K562 (cell line): ENCODE data around the gene CD74. TPM values are rescaled to one million over a fixed set of nuclear protein-coding genes. Genes with fewer than 3 reads are reported as not detected.

Experiments
- BACH1 ChIP-seq: fragments of 200-800 bp; sonication (Bioruptor generic); IDR thresholded peaks from 2 replicates; pipeline ENCODE4 v1.6.1; 2016; ENCODE audit warnings: missing genetic modification characterization, missing compliant biosample characterization
- CAMTA2 ChIP-seq: fragments of 250-450 bp; sonication (Bioruptor Pico); conservative IDR thresholded peaks from 2 replicates; pipeline ENCODE4 v1.5.1; 2022
- CSDE1 ChIP-seq, 2 experiments: fragments of 450-650 bp; IDR thresholded peaks; 2 replicates each; pipeline ENCODE4 v1.6.1; 2016; ENCODE audit warnings: mild to moderate bottlenecking in 1 of 2
- FOS ChIP-seq: IDR thresholded peaks from 3 replicates; pipeline ENCODE4 v1.6.1; 2011; ENCODE audit not compliant: insufficient read length; ENCODE audit errors: extremely low read depth
- GTF2F1 ChIP-seq: IDR thresholded peaks from 2 replicates; pipeline ENCODE4 v1.6.1; 2011; ENCODE audit warnings: low read depth, low read length, improper control_type of control experiment
- HDAC6 ChIP-seq: IDR thresholded peaks from 2 replicates; pipeline ENCODE4 v1.6.1; 2012; ENCODE audit warnings: low read depth, mild to moderate bottlenecking, control low read depth, inconsistent platforms, low read length, moderate library complexity
- HMGN3 ChIP-seq: IDR thresholded peaks from 2 replicates; pipeline ENCODE4 v1.6.1; 2011; ENCODE audit warnings: borderline replicate concordance, low read depth, mild to moderate bottlenecking, mixed read lengths, low read length; ENCODE audit not compliant: insufficient read length; ENCODE audit errors: extremely low read depth
- HSF4 ChIP-seq: fragments of 250-450 bp; sonication (Bioruptor Pico); IDR thresholded peaks from 2 replicates; pipeline ENCODE4 v2.1.2; 2022; ENCODE audit warnings: mild to moderate bottlenecking, moderate library complexity, borderline replicate concordance
- MEF2A ChIP-seq: IDR thresholded peaks from 2 replicates; pipeline ENCODE4 v1.6.1; 2011; ENCODE audit warnings: low read depth, mild to moderate bottlenecking, low read length, moderate library complexity; ENCODE audit not compliant: control insufficient read depth
- RBM17 ChIP-seq: fragments of 200-400 bp; formaldehyde crosslinking; IDR thresholded peaks from 2 replicates; pipeline ENCODE4 v1.6.1; 2017; ENCODE audit warnings: low read depth, mild to moderate bottlenecking, low read length, borderline replicate concordance
- RFX7 ChIP-seq: fragments of 250-450 bp; sonication (Bioruptor Pico); IDR thresholded peaks from 2 replicates; pipeline ENCODE4 v1.5.1; 2021; ENCODE audit warnings: mild to moderate bottlenecking
- SAP30 ChIP-seq: fragments of 200-600 bp; sonication (generic); IDR thresholded peaks from 2 replicates; pipeline ENCODE4 v1.6.1; 2012; ENCODE audit warnings: borderline replicate concordance, low read depth, mild to moderate bottlenecking, moderate library complexity, low read length, control low read depth, inconsistent platforms; ENCODE audit not compliant: insufficient read depth, poor library complexity, severe bottlenecking
- SMAD2 ChIP-seq: fragments of 150-350 bp; IDR thresholded peaks from 2 replicates; pipeline ENCODE4 v1.6.1; 2014; ENCODE audit warnings: low read depth, mild to moderate bottlenecking, low read length
- SREBF1 ChIP-seq: fragments of 150-350 bp; IDR thresholded peaks from 2 replicates; pipeline ENCODE4 v1.6.1; 2014; ENCODE audit warnings: antibody characterized with exemption, low read depth, low read length, borderline replicate concordance
- ZC3H4 ChIP-seq: sonication (generic); formaldehyde crosslinking; IDR thresholded peaks from 2 replicates; pipeline ENCODE4 v1.9.0; 2021; ENCODE audit warnings: missing genetic modification reagents, borderline replicate concordance
- ZNF175 ChIP-seq: fragments of 200-800 bp; sonication (Bioruptor generic); IDR thresholded peaks from 2 replicates; pipeline ENCODE4 v1.6.1; 2016; ENCODE audit warnings: low read depth, mild to moderate bottlenecking, missing genetic modification characterization, missing compliant biosample characterization
- ZNF696 ChIP-seq: fragments of 250-450 bp; sonication (Bioruptor Pico); conservative IDR thresholded peaks from 2 replicates; pipeline ENCODE4 v1.4.0; 2020; ENCODE audit warnings: mild to moderate bottlenecking, moderate library complexity
- polyA plus RNA-seq, 8 experiments: library from polyadenylated mRNA; depleted of rRNA in 4 of 8; stranded (reverse) in 5 of 8; unstranded in 3 of 8; fragments of >200 nt; fragmentation: Nextera tagmentation in 2 of 8; fragmentation: Illumina TruSeq in 1 of 8; extraction: Ambion mirVana in 2 of 8; extraction: Trizol in 1 of 8; gene quantifications; 2 replicates each; pipeline versions ENCODE4 v1.2.1 to v1.2.3, GENCODE V29; 2011 to 2014; ENCODE audit warnings: inconsistent platforms in 1 of 8, missing spikeins in 1 of 8
- total RNA-seq, 7 experiments: library from RNA; depleted of rRNA in 6 of 7; stranded (reverse); fragments of >200 nt in 6 of 7; fragmentation: Illumina TruSeq in 2 of 7; extraction: Trizol in 2 of 7; gene quantifications; 2 replicates each; pipeline versions ENCODE4 v1.2.1 to v1.2.3, GENCODE V29; 2011 to 2021; ENCODE audit warnings: low replicate concordance in 1 of 7
- TF ChIP-seq, protein P1 (sequence below): fragments of 250-450 bp; sonication (Bioruptor Pico); IDR thresholded peaks from 2 replicates; pipeline ENCODE4 v1.4.0; 2020; ENCODE audit warnings: mild to moderate bottlenecking, moderate library complexity
- TF ChIP-seq, protein P2 (sequence below), 3 experiments: fragments of 200-800 bp in 1 of 3; sonication (Bioruptor generic) in 1 of 3; sonication (generic) in 1 of 3; formaldehyde crosslinking in 1 of 3; IDR thresholded peaks; 2 replicates each; pipeline versions ENCODE4 v1.6.1 to v1.8.0; 2016 to 2022; ENCODE audit warnings: mild to moderate bottlenecking in 2 of 3, missing compliant biosample characterization in 2 of 3, missing genetic modification characterization in 2 of 3, missing genetic modification reagents in 1 of 3
- TF ChIP-seq, protein P3 (sequence below): fragments of 450-650 bp; IDR thresholded peaks from 2 replicates; pipeline ENCODE4 v1.6.1; 2016; ENCODE audit warnings: antibody characterized with exemption
- TF ChIP-seq, protein P4 (sequence below): fragments of 450-650 bp; IDR thresholded peaks from 2 replicates; pipeline ENCODE4 v1.6.1; 2017; ENCODE audit warnings: antibody characterized with exemption

Gene CD74
- total and polyA plus RNA-seq, 9 of the 15 experiments (the other 6 are each of a cell fraction or from before 2014, with no cell fraction given), result 0.07 to 4.8 (median 0.32) TPM

DNA sequence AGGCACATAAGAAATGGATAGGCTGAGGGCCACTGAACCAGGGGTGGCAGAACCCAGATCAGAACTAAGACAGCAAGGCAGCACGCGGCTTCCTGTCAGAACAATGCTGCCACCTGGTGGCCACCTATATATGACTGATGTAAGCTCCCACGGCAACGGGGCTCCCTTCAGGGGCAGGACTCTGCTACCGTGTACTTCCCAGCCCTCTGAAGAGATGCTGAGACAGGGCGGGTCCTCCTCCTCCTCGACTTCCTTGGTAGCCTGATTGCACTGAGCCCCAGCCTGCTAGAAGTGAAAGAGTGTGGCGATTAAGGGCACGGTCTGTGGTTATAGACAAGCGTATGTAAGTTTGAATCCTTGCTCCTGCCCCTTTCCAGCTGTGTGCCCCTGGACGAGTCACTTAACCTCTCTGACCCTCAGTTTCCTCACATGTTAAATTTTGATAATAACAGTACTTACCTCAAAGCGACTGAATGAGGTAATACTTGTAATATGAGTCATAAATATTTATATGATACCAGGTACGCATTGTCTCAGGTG lies 23.5 kb upstream of the CD74 start (continued):
- TF ChIP-seq, protein P1, sequence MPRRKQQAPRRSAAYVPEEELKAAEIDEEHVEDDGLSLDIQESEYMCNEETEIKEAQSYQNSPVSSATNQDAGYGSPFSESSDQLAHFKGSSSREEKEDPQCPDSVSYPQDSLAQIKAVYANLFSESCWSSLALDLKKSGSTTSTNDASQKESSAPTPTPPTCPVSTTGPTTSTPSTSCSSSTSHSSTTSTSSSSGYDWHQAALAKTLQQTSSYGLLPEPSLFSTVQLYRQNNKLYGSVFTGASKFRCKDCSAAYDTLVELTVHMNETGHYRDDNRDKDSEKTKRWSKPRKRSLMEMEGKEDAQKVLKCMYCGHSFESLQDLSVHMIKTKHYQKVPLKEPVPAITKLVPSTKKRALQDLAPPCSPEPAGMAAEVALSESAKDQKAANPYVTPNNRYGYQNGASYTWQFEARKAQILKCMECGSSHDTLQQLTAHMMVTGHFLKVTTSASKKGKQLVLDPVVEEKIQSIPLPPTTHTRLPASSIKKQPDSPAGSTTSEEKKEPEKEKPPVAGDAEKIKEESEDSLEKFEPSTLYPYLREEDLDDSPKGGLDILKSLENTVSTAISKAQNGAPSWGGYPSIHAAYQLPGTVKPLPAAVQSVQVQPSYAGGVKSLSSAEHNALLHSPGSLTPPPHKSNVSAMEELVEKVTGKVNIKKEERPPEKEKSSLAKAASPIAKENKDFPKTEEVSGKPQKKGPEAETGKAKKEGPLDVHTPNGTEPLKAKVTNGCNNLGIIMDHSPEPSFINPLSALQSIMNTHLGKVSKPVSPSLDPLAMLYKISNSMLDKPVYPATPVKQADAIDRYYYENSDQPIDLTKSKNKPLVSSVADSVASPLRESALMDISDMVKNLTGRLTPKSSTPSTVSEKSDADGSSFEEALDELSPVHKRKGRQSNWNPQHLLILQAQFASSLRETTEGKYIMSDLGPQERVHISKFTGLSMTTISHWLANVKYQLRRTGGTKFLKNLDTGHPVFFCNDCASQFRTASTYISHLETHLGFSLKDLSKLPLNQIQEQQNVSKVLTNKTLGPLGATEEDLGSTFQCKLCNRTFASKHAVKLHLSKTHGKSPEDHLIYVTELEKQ (CRISPR knock-in tag), result no peak
- TF ChIP-seq FOS (no peak), HMGN3 (no peak), ZC3H4 (CRISPR knock-in tag) (no peak), CAMTA2 (CRISPR knock-in tag) (no peak), RFX7 (no peak), ZNF175 (no peak), BACH1 (tag) (no peak), HDAC6 (no peak), ZNF696 (CRISPR knock-in tag) (no peak), MEF2A (no peak), RBM17 (no peak), GTF2F1 (no peak), SMAD2 (no peak), SREBF1 (no peak), CSDE1 (IDR thresholded peaks at IDR 0.05) (no peak), HSF4 (CRISPR knock-in tag) (no peak), SAP30 (no peak)
- TF ChIP-seq, protein P2, sequence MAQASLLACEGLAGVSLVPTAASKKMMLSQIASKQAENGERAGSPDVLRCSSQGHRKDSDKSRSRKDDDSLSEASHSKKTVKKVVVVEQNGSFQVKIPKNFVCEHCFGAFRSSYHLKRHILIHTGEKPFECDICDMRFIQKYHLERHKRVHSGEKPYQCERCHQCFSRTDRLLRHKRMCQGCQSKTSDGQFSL (CRISPR knock-in tag; IDR thresholded peaks at IDR 0.05), result no peak
- TF ChIP-seq, protein P2 (tag; IDR thresholded peaks at IDR 0.05), result no peak
- TF ChIP-seq, protein P3, sequence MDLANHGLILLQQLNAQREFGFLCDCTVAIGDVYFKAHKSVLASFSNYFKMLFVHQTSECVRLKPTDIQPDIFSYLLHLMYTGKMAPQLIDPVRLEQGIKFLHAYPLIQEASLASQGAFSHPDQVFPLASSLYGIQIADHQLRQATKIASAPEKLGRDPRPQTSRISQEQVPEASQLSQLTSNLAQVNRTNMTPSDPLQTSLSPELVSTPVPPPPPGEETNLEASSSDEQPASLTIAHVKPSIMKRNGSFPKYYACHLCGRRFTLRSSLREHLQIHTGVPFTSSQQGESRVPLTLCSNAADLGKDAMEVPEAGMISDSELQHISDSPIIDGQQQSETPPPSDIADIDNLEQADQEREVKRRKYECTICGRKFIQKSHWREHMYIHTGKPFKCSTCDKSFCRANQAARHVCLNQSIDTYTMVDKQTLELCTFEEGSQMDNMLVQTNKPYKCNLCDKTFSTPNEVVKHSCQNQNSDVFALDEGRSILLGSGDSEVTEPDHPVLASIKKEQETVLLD, result no peak
- TF ChIP-seq, protein P4, sequence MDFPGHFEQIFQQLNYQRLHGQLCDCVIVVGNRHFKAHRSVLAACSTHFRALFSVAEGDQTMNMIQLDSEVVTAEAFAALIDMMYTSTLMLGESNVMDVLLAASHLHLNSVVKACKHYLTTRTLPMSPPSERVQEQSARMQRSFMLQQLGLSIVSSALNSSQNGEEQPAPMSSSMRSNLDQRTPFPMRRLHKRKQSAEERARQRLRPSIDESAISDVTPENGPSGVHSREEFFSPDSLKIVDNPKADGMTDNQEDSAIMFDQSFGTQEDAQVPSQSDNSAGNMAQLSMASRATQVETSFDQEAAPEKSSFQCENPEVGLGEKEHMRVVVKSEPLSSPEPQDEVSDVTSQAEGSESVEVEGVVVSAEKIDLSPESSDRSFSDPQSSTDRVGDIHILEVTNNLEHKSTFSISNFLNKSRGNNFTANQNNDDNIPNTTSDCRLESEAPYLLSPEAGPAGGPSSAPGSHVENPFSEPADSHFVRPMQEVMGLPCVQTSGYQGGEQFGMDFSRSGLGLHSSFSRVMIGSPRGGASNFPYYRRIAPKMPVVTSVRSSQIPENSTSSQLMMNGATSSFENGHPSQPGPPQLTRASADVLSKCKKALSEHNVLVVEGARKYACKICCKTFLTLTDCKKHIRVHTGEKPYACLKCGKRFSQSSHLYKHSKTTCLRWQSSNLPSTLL, result no peak
